NCI-H2107 treated with DMSO at 0.1 percent for 48 hours (cell line): ENCODE data around the gene ZFP57.
A peak's percentile ranks its signal among the peaks of the same experiment; 100 is the strongest.

Source experiments
- DNase-seq: peaks from one replicate; lab custom pipeline; 2025; ENCODE audit not compliant: unreplicated experiment; lab: John Stamatoyannopoulos, UW

Gene ZFP57

DNA sequence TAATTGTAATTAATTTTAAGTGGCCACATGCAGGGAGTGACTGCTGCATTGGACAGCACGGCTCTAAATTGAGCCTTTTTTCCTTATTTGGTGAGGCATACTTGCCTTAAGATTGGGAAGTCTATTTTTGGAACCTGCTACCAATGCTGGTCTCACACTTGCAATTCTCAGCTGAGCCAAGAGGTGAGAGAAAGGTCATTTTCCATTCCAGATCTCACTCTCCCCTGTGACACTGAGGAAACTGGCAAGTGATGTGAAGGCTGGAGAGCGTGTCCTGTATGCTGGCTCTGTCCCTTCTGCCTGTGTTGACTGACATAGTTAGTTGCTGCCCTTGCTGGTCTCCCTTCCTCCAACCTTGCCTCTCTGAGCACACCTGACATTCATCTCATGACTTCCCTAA lies 24.8 kb downstream of the ZFP57 start:
- no peak for DNase-seq

DNA sequence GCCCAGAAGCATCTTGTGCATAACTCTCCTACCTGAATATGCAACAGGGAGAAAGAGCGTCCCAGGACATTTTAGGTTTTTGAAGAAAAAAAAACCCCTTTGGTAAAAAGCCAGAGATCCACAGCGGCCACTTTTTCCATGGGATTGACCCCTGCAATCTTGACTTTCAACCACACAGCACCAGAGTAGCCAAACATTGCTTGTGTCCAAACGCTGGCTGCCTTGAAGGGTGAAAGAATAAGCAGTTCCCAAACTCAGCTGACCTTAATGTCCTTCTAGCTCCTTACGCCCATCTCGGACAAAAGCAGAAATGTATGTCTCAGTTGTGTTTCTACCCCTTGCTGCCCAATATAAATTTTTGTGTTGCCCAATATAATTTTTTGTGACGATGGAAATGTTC lies 25.3 kb downstream of the ZFP57 start:
- DNase-seq: no peak

DNA sequence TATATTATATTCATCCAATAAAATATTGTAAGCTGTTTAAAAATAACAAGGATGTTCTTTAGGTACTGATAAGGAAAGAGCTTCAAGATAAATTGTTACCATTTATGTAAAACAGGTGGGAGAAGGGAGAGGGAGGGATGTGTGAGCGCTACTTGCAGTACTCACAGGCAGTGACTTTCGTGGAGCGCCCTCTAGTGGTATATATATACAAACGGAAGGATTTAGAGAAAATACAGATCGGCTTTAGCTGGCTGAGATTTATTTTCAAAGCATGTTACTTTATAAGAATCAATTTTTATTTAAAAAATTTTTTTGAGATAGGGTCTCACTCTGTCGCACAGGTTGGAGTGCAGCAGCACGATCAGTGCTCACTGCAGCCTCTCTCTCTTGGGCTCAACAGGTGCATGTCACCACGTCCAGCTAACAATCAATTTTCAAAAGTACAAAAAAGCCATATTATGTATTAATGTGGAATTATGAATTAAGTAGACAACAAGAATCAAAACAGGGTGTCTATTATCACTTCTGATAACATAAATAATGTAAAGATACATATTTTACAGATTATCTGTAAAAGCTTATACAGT lies 27.4 kb downstream of the ZFP57 start:
- peak; percentile 28 for DNase-seq

DNA sequence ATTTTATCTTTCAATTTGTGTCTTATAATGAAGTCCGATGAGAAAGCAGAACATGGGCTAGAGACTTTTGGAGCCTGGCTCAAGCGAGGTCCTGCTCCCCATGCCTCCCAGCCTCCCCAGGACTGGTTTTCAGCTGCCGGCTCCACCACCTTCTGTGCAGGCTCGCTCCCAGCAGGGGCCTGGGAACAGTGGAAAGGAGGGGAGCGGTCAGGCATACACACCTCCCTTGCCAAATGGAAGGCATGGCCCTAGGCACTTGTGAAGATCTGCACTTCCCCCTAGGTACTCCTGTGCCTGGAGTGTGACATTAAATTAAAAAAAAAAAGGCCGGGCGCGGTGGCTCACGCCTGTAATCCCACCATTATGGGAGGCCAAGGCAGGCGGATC lies 28.8 kb downstream of the ZFP57 start:
- no peak for DNase-seq

DNA sequence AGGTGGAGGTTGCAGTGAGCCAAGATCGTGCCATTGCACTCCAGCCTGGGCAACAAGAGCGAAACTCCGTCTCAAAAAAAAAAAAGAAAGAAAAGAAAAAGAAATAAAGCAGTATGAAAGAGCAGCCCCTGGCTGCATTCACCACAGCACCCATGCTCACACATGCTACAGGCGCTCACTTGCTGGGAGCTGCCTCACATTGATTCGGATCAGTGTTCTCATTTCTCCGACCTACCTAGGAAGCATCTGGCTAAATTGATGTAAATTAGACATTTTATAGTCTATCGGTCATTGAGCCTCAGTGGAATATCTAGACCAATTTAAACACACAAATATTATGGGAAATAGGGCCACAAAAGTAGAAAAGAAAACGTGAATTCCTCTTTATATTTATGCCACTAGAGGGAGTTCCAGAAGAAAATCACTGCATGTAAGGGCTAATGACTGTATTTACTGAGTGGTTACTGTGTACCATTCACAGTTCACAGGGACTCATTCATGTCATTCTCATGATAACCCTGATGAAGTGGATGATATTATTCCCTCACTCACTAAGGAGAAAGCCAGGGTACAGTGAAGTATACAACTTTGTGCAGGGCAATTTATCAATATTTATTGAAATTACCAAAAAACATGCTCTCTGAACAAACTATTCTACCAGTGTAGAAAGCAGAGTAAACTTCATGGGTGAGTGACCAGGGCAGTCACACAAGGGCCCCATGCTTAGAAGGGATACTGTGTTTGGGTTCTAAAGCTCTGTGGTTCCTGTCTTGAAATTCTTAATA lies 29.3 kb downstream of the ZFP57 start:
- DNase-seq: no peak

DNA sequence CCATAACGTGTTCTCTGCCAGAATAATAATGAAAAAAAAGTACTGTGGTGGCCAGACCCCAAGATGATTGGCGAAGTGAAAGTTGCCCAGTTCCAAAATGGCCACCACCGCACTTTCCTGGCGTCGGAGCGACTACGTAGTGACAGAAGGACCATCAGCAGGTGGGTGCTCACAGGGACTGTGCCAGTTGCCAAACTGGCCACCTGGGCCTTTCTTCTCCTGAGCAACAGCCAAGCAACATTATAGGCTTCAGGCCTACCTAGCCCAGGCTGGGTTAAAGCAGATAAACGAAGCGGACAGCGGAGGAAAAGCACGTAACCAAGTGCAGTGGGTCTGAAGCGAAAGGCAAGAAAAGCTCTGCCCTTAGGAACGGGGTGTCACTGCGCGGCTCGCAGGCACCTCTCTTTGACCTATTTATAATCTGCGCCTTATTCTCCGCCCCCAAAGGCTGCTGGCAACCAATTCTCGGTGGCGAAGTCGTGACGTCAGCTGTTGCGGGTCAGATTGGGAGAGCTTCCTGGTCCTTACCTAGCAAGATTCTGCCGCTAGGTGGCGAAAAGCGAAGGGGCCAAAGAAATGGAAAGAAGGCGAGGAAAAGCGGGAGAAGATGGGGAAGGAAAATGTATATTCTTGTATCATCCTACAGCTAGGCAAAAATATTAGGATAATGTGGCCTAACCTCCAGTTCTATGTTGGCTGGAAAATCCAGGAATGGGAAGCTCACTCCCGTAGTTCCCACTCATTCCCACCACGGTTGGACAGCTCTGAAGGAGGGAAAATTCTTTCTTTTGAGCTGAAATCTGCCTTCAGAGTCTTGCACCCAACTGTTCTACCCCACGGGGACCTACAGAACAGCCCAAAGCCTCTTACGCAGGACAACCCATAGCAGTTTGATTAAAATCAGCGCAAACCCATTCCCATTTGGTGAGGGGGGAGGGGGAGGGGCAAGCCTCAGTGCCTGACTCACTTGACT lies 31.0 kb downstream of the ZFP57 start:
- peak; percentile 89 for DNase-seq

DNA sequence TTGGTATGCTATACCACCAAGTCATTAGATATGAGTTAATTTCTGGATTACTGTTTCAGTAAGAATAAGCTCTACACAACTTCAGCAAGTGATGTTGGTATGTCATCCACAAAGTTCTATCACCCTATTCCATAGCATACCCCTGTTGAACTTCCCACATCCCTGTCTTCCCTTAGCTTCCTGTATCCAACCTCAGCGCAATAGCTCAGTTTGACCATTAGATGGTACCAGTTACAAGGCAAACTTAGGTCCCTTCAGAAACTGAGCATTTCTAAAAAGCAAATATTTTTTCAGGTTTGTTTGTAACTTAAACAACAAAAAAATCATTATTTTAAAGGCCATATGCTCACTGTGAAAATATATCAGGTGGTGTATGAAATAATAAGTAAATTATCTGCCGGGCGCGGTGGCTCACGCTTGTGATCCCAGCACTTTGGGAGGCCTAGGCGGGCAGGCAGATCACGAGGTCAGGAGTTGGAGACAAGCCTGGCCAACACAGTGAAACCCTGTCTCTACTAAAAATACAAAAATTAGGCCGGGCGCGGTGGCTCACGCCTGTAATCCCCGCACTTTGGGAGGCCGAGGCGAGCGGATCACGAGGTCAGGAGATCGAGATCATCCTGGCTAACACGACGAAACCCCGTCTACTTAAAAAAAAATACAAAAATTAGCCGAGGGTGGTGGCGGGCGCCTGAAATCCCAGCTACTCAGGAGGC lies 32.9 kb downstream of the ZFP57 start:
- peak; percentile 3 for DNase-seq

DNA sequence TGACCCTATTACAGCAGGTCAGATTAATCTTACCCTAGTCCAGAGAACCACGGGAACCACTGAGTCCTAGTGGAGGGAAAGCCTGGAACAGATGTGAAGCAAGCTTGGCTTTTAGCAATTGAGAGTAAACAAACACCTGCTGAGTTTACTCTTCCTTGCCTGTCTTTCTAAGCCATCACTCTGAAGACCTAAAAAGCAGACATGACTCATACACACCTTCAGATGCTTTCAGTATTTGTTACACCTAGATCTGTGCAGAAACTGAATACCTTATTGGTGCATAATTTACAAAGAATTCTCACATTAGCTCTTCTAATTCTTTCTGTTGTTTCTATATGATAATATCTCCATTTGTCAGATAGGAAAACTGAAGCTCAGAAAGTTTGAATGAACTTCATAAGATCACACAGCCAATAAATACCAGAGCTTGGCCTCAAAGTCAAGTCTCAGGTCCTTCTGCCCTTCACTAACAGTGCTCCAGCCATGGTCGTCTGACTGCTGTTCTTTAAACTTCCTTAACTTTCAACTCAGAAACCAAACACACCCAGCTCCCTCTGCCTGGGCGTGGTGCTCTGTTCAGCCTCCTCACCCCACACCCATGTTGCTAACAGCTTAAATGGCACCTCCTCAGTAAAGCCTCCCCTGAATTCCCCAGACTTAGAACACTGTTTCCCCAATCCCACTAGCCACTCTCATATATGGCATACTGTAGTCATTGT lies 39.4 kb downstream of the ZFP57 start:
- DNase-seq: no peak

DNA sequence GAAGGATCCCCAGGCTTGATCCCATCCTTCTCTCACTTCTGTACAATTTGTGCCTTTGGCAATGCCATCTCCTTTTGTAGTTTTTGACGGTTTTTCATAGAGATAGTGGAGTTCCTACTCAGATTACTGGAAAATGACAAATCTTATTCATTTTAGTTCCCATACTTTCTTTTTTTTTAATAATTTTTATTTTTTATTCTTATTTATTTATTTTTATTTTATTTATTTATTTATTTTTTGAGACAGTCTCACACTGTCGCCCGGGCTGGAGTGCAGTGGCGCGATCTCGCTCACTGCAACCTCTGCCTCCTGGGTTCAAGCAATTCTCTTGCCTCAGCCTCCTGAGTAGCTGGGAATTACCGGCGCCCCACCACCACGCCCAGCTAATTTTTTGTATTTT lies 43.7 kb downstream of the ZFP57 start:
- DNase-seq: no peak

DNA sequence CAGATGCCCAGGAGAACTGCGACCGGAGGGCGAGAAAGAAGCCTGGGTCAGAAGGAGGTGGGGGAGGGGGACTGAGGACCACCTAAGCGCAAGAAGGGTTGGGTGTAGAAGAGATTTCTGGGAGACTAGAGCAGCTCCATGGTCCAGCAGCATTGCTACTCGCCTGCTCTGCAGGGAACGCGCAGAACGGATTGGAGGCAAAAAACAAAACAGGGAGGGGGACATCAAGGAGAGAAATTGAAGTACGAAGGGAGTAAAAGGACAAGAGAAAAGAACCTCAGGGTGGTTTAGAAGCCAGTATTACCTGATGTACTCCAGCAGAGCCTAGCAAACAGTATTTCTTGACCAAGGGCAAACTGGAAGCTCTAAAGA lies 47.4 kb downstream of the ZFP57 start:
- DNase-seq: no peak

DNA sequence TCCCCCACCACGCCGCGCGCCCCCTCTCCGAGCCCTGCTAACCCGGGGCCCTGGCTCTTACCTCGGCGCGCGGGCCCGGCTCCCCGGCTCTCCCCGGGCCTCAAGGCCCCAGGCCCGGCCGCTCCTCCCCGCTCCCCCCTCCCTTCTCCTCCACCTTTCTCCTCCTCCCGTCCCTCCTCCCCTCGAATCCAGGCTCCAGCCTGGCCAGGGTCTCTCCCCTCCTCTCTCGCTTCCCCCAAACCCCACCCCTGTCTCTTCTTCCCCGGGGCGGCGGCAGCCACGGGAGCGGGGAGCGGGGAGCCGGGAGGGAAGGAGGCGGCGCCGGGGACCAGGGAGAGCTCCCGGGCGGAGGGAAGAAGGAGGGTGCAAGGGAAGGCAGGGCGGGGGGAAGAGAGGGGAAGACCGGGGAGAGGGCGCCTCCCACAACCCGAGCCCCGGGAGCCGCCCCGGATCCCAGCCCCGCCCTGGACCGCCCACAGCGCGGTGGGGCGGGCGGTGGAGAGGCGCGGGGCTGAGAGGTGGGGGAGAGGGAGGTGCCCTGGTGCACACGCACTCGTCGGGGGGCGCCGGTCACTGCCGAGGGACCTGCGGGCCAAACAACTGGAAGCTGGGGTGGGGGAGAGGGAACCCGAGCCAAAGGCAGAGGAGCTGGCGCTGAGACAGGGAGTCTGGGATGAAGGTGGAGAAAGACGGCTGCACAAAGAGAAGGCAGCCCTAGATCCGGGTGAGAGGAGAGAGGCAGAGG lies 48.0 kb downstream of the ZFP57 start, which contains the start of gene GABBR1:
Gene GABBR1 (minus strand): TSS at position 395 of the 745 bp plus-strand sequence. CDS start 798 bp downstream, outside the sequence.
- peak; percentile 46 for DNase-seq

DNA sequence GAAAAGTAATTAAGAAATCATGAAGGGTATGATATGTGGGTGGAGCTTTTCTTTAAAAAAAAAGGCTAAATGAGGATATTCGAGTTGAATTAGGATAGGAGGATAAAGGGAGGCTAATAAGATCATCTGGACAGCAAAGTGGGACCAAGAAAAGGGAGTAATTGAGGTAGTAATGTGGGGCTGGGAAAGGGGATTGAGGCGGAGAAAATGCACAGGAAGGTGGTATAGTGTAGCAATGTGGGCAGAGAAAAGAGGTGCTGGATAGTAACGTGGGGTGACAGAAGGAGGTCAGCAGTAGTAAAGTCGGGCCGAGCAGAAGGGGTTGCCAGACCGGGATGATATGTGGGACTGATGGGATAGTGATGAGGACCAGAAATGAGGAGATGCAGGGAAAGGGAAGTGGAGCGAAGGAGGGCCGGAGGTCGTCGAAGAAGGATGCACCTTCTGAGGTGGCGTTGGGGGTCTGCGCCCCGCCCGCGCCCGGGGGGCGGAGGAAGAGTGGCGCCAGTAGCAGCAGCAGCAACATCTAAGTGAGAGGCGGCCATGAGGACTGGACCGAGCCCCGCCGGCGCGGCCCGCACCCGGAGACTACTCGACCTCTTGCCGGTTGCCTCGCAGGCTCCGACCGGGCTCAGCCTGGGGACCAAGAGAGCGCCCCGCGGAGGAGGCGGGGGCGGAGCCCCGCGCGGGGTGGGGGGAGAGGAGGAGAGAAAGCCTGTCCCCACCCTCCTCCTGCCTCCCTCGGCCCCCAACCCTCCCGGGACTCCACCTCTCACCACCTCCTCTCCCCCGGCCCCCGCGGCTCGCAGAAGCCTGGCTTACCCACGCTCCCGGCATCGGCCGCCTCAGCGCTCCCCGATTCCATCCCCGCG lies 48.9 kb downstream of the ZFP57 start:
- no peak for DNase-seq

DNA sequence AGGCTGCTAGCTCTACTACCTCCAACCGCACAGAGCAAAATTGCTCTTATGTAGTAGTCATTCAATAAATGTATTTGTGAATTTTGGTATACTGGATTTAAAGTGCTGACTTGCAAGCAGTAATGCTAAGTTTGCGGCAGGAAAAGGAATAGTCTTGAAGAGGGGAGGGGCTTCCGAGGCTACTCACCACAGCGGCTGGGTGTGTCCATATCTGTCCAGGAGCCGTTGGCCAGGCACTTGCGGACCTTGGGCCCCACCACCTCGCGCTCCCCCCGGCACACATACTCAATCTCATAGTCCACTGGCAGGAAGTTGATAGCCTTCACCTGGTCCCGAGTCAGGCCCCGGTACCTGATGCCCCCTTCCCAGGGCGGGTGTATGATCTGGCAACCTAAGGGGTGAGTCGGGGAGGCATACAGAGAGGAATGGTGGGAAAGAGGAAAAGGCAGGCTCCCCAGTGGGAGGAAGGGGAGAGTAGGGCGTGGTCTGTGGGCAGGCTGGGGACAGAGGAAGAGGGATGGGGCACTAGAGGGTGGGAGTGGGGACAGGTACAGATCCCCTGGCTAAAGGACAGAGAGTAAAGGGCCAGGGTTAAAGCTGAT lies 49.6 kb downstream of the ZFP57 start:
- no peak for DNase-seq

DNA sequence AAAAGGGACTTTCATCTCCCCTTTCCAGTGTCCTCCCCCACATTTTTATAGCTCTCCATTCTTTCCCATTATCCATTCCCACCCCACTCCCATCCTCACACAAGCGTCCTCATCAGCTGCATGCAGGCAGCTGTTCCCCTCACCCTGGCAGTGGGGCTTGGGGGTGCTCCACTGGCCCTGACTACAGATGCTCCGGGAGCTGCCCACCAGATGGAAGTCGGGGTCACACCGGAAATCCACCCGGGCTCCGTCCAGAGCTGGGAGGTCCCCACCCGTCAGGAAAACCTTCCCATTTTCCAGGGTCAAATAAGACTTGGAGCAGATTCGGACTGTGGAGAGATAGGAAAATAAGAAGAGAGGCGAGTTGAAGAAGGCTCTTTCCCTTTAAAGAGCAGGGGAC lies 50.6 kb downstream of the ZFP57 start:
- no peak for DNase-seq

DNA sequence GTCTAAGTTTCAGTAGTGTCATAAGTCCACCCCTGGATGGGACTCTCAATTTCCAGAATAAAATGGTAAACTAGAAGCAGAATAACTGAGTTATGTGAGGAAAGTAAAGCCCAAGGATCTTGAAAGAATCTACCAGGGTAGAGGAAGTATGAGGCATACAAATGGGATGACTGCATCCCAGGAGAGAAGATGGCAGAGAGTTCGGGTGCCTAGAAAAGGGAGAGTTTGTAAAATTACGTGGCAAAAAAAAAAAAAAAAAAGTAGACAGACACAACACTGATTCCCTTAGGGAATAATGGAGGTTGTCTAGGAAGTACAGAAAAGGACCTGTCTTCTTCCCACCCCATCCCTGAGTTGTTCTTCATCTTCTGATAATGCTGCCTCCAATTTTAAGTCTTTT lies 51.4 kb downstream of the ZFP57 start:
- no peak for DNase-seq

DNA sequence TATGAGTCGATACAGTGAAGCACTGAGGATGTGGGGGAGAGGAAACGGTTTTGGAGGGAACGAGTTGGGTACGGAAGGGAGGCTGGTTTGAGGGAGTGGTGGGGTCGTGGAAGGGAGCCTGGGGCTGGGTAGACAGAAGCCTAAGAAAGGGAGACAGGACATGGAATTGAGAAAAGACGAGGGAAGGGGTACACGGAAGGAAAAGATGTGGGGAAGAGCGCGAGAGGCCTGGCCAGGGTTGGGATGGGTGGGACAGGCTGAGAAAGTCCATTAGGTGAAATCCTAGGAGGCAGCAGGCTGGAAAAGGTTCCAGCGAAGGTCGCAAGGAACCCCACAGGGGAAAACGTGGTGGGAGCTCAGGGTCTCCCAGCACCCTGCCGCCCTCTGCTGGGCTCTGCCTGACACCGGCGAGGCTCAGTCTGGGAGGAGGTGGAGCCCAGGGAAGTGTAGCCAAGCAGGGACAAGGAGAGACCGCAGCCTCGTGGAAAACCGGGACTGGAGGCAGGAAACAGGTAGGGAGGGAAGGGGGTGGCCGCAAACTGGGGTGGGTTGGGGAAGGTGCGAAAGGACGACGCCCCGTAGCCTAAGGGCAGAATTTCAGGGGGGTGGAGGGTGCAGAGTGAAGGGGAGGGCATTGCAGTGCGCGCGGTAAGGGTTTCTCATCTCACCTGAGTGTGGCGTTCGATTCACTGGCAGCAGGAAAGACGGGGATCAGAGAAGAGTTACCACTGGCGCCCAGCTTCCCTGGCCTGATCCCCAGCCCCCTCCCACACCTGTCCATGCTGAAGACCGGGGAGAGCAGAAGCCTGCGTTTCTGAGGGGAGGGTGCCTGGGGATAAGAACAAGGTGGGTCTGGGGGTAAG lies 52.3 kb downstream of the ZFP57 start:
- DNase-seq: peak; percentile 12

DNA sequence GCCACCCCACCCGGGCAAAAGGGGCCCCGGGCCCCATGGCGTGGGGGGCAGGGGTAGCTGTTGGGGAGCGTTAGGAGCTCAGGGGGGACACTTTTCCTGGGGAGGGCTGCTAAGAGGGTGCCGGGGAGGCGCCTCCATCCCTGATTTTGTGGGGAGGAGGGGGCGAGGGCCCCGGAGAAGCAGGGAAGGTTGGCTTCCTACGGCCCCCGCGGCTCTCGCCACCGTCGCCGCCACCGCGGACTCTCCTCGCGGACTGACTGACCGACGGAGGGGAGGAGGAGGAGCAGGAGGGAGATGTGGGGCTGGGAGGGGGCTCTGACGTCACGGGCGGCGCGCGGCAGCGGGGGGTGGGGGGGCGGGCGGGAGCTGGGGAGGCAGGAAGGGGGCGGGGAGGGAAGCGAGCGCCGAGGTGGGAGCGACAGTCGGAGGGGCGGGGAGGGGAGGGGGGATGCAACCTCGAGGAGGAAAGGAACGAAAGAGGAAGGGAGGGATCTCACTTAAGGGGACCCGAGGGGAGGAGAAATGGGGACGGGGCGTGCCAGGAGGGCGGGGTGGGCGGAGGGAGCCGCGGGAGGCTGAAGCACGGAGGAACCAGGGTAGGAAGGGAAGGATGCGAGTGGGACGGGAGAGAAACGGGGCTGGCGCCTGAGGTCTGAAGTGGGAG lies 53.1 kb downstream of the ZFP57 start:
- DNase-seq: no peak
